Measurements from ENCODE around the gene LYST.
"Not testable (repeated sequence)": the region's sequence is repeated elsewhere in the genome, so short reads cannot be mapped to it uniquely, and the experiment has no call there.

The LYST gene

DNA sequence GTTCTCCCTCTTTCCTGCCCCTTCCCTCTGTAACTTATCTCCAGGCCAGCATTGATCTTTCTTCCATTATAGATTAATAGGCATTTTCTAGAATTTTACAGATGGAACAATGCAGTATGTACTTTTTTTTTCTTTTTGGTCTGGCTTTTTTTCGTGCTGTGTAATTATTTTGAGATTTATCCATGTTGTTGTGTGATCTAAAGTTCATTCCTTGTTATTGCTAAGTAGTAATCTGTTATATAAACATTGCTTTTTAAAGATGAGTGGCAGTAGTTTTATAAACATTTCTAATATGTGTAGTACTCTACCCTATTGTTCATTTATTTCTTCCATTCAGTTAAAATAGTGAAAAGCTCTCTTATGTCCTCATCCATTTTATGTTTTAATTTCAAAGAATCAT, 5.9 kb downstream of the LYST start:
- no peak for DNase-seq (ENCODE audit: low read depth)

GRCh38 chr1:235859789-235860188, 6.9 kb downstream of the LYST start:
- no peak for DNase-seq (ENCODE audit: low read depth)

GRCh38 chr1:235858766-235859165, 7.9 kb downstream of the LYST start:
- DNase-seq (ENCODE audit: low read depth), result no peak

GRCh38 chr1:235857756-235858155, 8.9 kb downstream of the LYST start:
- DNase-seq (ENCODE audit: low read depth), result no peak

GRCh38 chr1:235855811-235856429, 10.8 kb downstream of the LYST start:
- no peak for DNase-seq (ENCODE audit: low read depth)

- no peak for DNase-seq (ENCODE audit: low read depth)
These were observed 12.4 kb downstream of the LYST start for GRCh38 chr1:235854347-235854746.

DNA sequence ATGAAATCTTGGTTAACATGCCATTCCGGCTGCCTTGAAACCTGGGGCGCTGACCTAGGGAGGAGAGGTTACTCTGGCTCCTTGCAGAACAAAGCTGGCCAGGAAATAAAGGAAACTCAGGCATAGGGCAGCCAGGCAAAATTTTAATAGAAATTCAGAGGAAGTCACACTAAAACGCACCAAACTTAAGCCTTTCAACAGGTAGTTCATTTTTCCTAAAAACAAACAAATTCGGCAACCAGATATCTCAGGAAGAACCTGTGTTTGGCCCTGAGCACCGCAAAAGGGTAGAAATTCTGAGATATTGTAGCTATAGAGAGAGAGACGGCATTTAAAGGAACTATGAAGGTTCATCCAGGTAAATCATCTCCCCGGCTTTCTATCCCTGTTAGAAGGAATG, 13.1 kb downstream of the LYST start:
- DNase-seq (ENCODE audit: low read depth), result no peak

- DNase-seq (ENCODE audit: low read depth), result no peak
These were observed 13.8 kb downstream of the LYST start for GRCh38 chr1:235852887-235853286.

- no peak for DNase-seq (ENCODE audit: low read depth)
These were observed 14.8 kb downstream of the LYST start for GRCh38 chr1:235851939-235852338.

DNA sequence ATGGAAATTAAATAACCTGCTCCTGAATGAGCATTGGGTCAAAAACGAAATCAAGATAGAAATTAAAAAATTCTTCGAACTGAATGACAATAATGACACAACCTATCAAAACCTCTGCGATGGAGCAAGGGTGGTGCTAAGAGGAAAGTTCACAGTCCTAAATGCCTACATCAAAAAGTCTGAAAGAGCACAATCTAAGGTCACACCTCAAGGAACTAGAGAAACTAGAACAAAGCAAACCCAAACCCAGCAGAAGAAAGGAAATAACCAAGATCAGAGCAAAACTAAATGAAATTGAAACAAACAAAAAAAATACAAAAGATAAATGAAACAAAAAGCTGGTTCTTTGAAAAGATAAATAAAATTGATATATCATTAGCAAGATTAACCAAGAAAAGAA, 18.5 kb downstream of the LYST start:
- DNase-seq (ENCODE audit: low read depth), result not testable (repeated sequence)

DNA sequence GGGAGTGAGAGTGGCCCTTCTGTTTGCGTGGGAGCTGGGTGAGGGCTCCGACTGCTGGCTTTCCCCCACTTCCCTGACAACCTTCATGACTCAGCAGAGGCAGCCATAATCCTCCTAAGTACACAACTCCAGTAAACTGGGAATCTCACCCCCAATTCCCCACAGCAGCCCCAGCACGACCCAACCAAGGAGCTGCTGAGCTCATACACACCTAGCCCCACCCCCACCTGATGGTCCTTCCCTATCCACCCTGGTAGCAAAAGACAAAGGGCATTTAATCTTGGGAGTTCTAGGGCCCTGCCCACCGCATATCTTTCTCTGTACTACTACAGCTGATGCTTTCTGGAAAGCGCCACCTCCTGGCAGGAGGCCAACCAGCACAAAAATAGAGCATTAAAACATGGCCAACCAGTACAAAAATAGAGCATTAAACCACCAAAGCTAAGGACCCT, 21.0 kb downstream of the LYST start:
- not testable (repeated sequence) for DNase-seq (ENCODE audit: low read depth)

DNA sequence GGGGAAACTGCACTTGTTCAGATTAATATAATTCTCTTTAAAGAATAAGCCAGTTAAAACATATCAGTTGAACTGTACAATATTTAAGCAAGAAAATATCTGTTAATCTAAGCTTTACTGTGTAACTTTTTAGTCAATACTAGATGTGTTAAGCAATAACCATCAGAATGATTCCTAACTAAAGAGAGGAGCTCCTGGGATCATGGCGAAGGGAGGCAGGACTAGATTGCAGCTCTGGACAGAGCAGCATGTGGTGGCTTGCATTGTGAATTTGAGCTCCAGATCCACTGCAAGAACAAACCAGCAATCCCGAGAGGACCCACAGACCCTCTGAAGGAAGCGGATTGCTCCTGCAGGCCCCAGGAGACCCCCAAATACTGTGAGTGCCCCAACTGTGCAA, 21.9 kb downstream of the LYST start:
- no peak for DNase-seq (ENCODE audit: low read depth)

- no peak for DNase-seq (ENCODE audit: low read depth)
These were observed 23.2 kb downstream of the LYST start for GRCh38 chr1:235843461-235843961.

DNA sequence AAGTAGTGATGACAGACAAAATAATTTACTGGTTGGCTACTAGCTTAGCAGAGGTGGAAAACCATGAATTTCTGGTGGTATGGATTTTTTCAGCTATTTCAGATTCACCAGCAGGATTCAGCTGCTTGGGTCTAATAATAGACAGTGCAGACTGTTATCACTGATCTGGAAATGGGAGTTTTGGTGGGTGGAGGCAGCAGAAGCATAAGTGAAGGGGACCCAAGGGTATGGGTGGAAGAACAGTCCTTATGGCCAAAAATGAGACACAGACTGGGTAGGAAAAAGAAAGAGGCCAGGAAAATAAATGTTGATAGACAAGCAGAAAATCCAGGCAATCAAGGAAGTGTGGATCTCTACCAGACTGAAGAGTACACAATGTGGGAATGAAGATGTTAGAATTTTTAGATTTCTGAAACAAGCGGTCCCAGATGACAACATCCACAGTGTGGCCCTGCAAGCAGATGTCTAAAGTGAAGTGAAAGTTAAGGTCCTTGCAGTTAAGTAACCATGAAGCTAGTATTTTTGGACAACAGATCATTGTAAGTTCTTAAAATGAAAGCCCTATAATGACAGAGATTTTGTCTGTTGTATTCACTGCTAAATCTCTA, 24.7 kb downstream of the LYST start:
- no peak for DNase-seq (ENCODE audit: low read depth)

GRCh38 chr1:235838021-235838420, 28.7 kb downstream of the LYST start:
- no peak for DNase-seq (ENCODE audit: low read depth)

GRCh38 chr1:235835226-235835625, 31.5 kb downstream of the LYST start:
- DNase-seq (ENCODE audit: low read depth), result no peak

DNA sequence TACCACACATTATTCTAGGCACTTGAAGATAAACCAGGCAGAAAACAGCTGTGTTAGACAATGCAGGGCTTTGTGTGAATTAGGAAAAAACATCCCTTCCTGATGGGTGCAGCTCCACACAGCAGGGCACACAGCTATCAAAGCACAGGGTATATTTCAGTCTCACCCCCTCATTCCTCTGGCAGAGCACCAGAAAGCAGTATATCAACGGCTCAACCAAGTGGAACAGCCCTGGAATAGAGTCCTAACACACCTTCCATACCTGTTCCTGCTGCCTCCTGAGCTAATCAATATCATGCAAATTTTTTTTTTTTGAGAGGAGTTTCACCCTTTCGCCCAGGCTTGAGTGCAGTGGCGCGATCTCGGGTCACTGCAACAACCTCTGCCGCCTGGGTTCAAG, 32.1 kb downstream of the LYST start:
- DNase-seq (ENCODE audit: low read depth), result no peak

DNA sequence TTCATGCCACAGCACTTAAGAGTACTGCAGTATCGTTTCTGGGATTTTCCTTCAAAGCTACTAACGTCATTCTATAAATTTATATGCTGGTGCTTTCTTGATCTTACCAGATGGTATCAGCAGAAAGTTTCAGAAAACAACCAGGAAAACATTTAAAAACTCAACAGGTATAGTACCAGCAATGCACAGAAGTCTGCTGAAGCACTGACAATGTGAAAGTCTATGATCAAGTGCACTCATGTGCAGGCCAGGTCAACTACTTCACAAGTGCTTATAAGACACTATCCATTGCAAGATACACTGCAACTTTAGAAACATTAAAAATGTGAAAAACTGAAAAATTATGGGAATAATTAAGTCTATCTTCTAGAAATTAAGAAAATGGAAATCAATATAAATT, 34.7 kb downstream of the LYST start:
- no peak for DNase-seq (ENCODE audit: low read depth)

DNA sequence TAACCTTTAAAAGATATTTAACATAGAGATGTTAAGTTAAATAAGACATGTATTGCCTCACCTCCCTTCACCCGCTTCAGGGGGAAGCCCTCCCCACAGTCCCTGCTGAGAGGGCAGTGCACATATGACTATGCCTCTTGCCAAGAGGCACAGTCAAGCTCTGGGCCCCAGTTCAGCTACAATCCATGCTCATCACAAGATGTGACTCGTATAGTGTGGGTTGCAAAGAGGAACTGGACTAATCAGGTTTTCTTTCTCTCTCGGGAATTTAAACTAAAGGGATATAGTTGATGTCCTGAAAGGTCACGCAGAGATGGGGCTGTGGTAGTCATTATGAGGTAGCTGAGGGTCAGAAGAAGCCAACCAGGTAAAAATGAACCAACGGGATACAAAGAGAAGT, 35.6 kb downstream of the LYST start:
- no peak for DNase-seq (ENCODE audit: low read depth)

DNA sequence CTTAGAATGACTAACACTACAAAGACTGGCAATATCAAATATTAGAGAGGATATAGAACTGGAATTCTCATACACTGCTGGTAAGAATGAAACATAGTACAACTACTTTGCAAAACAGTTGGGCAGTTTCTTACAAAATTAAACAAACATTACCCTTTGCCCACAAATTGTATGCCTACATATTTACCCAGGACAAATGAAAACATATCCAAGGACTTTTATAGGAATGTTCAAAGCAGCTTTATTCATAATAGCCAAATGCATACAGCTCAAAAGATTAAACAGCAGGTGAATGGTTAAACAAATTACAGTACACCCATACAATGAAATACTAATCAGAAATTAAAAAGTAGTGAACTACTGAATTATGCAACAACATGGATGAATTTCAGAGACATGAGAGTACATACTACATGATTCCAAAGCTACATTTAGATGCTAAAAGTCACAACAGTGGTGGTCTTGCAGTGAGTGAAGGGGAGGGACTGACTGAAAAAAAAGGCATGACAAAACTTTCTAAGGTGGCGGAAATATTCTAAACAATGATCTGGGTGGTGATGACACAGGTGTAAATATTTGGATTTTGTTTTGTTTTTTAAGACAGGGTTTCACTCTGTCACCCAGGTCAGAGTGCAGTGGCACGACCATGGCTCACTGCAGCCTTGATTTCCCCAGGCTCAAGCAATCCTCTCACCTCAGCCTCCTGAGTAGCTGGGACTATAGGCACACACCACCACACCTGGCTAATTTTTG, 40.4 kb downstream of the LYST start:
- no peak for DNase-seq (ENCODE audit: low read depth)

DNA sequence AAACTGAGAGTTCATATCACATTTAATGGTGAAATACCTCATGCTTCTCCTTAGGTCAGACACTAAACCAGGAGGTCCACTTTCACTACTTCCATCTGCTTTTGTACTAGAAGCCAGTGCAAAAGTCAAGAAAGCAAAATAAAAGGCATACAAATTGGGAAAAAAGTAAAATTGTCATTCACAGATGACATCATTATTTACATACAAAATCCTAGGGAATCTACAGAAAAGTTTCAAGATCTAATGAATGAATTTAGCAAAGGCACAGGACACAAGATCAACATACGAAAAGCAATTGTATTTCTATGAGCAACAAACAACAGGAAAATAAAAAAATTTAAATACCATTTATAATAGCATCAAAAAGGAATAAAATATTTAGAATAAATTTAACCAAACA, 41.5 kb downstream of the LYST start:
- DNase-seq (ENCODE audit: low read depth), result no peak

- no peak for DNase-seq (ENCODE audit: low read depth)
These were observed 43.0 kb downstream of the LYST start for GRCh38 chr1:235823684-235824083.

DNA sequence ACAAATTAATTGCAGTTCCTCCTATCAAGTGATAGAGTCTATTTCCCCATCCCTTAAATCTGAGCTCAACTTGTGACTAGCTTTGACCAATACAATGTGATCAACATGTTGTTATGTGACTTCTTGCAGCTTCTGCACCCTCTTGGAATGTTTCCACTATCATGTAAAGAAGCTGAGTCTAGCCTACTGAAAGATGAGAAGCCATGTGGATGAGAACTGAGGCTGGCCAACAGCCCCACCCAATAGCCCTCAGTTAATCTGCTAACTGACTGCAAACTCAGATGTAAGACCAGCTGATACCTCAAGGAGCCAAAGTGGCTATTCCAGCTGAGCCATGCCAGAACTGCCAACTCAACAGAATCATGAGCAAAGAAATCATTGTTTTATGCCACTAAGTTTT, 44.0 kb downstream of the LYST start:
- DNase-seq (ENCODE audit: low read depth), result no peak
